RWPE2 (cell line): ENCODE data around the gene CPM.

Source experiments
- ATAC-seq: fragments of 200-7000 bp; cut with Tn5 transposase; 3 replicates; pipeline ENCODE4 v1.9.1; 2021; ENCODE audit warnings: low read depth
- DNase-seq: peaks from one replicate; pipeline ENCODE4 v3.0.0-alpha.2; 2020; ENCODE audit warnings: low spot score
- H3K27ac ChIP-seq: fragments of 450-650 bp; 2 replicates; pipeline ENCODE4 v1.5.1; 2017; ENCODE audit warnings: mild to moderate bottlenecking; ENCODE audit not compliant: poor library complexity, severe bottlenecking
- H3K27me3 ChIP-seq: fragments of 250-450 bp; sonication (Bioruptor Pico); 2 replicates; pipeline ENCODE4 v1.5.1; 2021; ENCODE audit warnings: mild to moderate bottlenecking, moderate library complexity; ENCODE audit not compliant: insufficient read depth, poor library complexity, severe bottlenecking
- H3K36me3 ChIP-seq: fragments of 250-450 bp; sonication (Bioruptor Pico); 2 replicates; pipeline ENCODE4 v1.5.1; 2020; ENCODE audit warnings: low read depth, mild to moderate bottlenecking, moderate library complexity
- H3K4me1 ChIP-seq: fragments of 250-450 bp; sonication (Bioruptor Pico); 2 replicates; pipeline ENCODE4 v1.5.1; 2021; ENCODE audit warnings: mild to moderate bottlenecking, moderate library complexity; ENCODE audit not compliant: insufficient read depth, poor library complexity, severe bottlenecking
- H3K4me3 ChIP-seq: fragments of 250-450 bp; sonication (Bioruptor Pico); 2 replicates; pipeline ENCODE4 v1.5.1; 2021; ENCODE audit warnings: mild to moderate bottlenecking, moderate library complexity; ENCODE audit not compliant: severe bottlenecking
- H3K9me3 ChIP-seq: fragments of 250-450 bp; sonication (Bioruptor Pico); 2 replicates; pipeline ENCODE4 v1.5.1; 2021; ENCODE audit warnings: mild to moderate bottlenecking, moderate library complexity; ENCODE audit not compliant: severe bottlenecking
- TF ChIP-seq, protein P1 (sequence below): fragments of 450-650 bp; IDR thresholded peaks from one replicate; pipeline ENCODE4 v1.5.1; 2017; ENCODE audit warnings: mild to moderate bottlenecking, moderate library complexity; ENCODE audit not compliant: poor library complexity, severe bottlenecking

The CPM gene

DNA sequence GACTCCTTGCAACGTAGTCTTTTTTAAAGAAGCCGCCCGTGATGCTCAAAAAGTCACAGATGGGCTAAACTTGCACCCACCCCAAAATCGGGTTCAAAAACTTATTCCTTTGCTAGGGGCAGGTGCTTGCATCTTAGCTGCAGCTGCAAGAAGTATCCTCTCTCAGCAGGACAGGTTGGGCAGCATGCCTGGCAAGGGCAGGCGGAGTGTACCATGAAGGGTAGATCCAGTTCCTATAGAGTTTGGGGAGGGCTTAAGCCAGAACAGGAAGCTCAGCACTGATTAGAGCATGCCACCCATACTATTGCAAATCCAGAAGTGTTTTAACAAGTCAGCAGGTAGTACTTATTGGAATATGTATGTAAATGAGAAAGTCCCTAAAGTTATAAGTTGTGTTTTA lies 48.7 kb downstream of the CPM start:
- no peaks in the 10 kb centered on the region for H3K4me1 ChIP-seq
- TF ChIP-seq, protein P1, sequence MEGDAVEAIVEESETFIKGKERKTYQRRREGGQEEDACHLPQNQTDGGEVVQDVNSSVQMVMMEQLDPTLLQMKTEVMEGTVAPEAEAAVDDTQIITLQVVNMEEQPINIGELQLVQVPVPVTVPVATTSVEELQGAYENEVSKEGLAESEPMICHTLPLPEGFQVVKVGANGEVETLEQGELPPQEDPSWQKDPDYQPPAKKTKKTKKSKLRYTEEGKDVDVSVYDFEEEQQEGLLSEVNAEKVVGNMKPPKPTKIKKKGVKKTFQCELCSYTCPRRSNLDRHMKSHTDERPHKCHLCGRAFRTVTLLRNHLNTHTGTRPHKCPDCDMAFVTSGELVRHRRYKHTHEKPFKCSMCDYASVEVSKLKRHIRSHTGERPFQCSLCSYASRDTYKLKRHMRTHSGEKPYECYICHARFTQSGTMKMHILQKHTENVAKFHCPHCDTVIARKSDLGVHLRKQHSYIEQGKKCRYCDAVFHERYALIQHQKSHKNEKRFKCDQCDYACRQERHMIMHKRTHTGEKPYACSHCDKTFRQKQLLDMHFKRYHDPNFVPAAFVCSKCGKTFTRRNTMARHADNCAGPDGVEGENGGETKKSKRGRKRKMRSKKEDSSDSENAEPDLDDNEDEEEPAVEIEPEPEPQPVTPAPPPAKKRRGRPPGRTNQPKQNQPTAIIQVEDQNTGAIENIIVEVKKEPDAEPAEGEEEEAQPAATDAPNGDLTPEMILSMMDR = no peak
- no peaks in the 10 kb centered on the region for H3K27me3 ChIP-seq
- H3K9me3 ChIP-seq = no peaks in the 10 kb centered on the region
- ATAC-seq = no peak
- no peak overlapping the region for H3K27ac ChIP-seq
- no peaks in the 10 kb centered on the region for H3K36me3 ChIP-seq
- H3K4me3 ChIP-seq = no peak overlapping the region
- no peak for DNase-seq

DNA sequence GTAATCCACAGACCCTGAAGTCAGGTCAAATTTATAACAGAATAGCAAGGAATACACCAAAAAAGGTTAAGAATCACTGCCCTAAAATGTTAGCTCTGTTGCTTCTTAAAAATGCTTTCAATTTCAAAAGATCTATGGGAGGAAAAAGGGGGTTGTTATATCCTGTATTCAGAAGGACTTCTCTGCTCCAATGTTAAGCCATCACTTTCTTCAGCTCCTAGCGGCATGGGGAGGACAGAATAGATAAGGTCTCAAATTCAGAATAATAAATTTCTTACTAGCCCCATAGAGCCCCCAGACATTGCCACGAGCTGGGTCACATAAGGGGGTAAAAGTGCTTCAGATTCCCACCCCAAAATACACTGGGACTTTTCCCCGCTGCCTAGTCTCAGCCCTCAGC lies 49.8 kb downstream of the CPM start:
- Histone ChIP-seq H3K27me3 (no peaks in the 10 kb centered on the region), H3K27ac (no peak overlapping the region), H3K9me3 (peaks cover 2% of the 10 kb centered on the region), H3K4me3 (no peak overlapping the region), H3K4me1 (no peaks in the 10 kb centered on the region), H3K36me3 (no peaks in the 10 kb centered on the region)
- TF ChIP-seq, protein P1 = no peak
- no peak for ATAC-seq
- DNase-seq = no peak

DNA sequence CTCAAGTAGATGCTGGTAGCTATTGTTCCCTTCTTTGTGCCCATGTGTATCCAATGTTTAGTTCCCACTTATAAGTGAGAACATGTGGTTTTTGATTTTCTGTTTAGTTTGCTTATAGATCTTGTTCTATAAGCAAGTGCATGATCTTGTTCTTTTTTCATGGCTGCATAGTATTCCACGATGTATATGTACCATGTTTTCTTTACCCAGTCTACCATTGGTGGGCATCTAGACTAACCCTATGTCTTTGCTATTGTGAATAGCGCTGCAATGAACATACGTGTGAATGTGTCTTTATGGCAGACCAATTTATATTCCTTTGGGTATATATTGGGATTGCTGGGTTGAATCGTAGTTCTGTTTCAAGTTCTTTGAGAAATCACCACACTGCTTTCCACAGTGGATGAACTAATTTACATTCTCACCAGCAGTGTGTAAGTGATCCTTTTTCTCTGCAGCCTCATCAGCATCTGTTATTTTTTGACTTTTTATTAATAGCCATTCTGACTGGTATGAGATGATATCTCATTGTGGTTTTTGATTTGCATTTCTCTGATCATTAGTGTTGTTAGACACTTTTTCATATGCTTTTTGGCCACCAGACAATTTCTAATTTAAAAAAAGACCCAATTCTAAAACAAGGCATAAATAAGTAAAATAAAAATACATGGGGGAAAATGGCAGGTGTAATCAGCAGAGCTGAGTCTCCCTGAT lies 50.6 kb downstream of the CPM start:
- ATAC-seq (no peak), DNase-seq (no peak)
- no peak overlapping the region for H3K27ac ChIP-seq
- no peaks in the 10 kb centered on the region for H3K36me3 ChIP-seq
- H3K9me3 ChIP-seq = peaks cover 2% of the 10 kb centered on the region
- TF ChIP-seq, protein P1 = no peak
- no peaks in the 10 kb centered on the region for H3K4me1 ChIP-seq
- no peak overlapping the region for H3K4me3 ChIP-seq
- H3K27me3 ChIP-seq = no peaks in the 10 kb centered on the region

DNA sequence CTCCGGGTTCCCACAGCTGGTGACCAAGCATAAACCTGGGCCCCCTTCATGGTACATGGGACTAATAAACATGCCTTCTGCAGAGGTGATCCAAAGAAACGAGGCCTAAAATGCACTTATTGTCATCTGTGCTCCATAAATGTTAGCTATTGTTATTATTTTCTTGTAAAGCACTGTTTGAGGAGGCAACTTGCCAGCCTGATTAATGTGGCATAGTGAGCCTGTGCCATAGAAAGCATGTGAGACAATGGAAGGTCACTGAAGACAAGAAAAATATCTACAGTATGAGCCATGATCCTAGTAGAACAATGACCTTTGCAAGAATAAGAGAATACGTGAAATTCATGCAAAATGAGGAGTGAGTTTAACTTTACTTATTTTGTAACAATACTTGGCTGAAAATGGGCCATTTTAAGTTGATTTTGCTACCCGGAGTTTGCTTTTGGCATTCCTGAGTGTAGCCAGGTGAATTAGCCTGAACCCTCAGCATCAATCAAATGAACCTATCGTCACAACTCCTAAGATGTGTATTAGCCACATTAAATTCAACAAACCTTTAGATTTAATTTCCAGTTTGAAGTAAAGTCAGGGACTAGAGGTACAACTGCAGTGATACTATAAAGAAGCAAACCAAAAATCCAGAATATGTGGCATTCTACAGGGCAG lies 52.2 kb downstream of the CPM start:
- TF ChIP-seq, protein P1 = no peak
- H3K4me3 ChIP-seq = no peak overlapping the region
- ATAC-seq = no peak
- no peaks in the 10 kb centered on the region for H3K27me3 ChIP-seq
- H3K36me3 ChIP-seq = no peaks in the 10 kb centered on the region
- DNase-seq = no peak
- no peaks in the 10 kb centered on the region for H3K4me1 ChIP-seq
- no peak overlapping the region for H3K27ac ChIP-seq
- peaks cover 2% of the 10 kb centered on the region for H3K9me3 ChIP-seq

DNA sequence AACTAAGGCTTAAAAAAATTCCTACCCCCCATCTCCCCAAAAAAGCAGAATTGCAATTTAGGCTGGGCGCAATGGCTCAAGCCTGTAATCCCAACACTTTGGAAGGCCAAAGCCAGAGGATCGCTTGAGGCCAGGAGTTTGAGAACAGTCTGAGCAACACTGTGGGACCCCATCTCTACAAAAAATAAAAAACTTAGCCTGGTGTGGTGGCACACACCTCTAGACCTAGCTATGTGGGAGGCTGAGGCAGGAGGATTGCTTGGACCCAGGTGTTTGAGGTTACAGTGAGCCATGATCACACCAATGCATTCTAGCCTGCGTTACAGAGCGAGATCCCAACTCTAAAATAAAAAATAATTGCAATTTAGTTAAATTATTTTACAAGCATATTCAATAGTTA lies 54.1 kb downstream of the CPM start:
- ATAC-seq (no peak), DNase-seq (no peak)
- Histone ChIP-seq H3K27ac (no peak overlapping the region), H3K36me3 (no peaks in the 10 kb centered on the region), H3K27me3 (no peaks in the 10 kb centered on the region), H3K9me3 (peaks cover 2% of the 10 kb centered on the region), H3K4me3 (no peak overlapping the region), H3K4me1 (no peaks in the 10 kb centered on the region)
- TF ChIP-seq, protein P1 = no peak
